ENCODE measurements around the gene HDAC6. TPM values are rescaled to one million over a fixed set of nuclear protein-coding genes. Genes with fewer than 3 reads are reported as not detected.

The HDAC6 gene
- total and polyA plus RNA-seq, 12 donors, result 45.1 to 303 (median 78.1) TPM

DNA sequence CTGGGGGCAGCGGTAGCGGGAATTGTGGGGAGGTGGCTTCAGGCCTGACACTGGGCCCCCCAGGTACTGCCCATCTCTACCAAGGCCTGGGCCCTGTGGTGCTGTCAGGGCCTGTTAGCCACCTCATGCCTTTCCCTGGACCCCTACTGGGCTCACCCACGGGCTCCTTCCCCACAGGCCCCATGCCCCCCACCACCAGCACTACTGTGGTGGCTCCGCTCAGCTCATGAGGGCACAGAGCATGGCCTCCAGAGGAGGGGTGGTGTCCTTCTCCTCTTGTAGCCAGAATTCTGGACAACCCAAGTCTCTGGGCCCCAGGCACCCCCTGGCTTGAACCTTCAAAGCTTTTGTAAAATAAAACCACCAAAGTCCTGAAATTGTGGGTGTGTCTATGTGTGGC lies 7.9 kb upstream of the HDAC6 start:
- no peak for DNase-seq
- no peak overlapping the region for H3K27ac ChIP-seq
- WGBS, 4 donors, result 81 to 100% (median 89%) methylated on average over 2 to 4 of the region's 4 CpGs
- H3K27me3 ChIP-seq, result no peaks in the 10 kb centered on the region
- H3K9me3 ChIP-seq (replicated peaks in 1 of 3), result no peaks in the 10 kb centered on the region
- no peaks in the 10 kb centered on the region for H3K4me1 ChIP-seq (replicated peaks in 1 of 2)
- no peaks in the 10 kb centered on the region for H3K36me3 ChIP-seq (replicated peaks in 1 of 2)
- no peak overlapping the region for H3K4me3 ChIP-seq
- intact Hi-C loops (cut with DNase I), result loop anchor here in 1 of 2 donors (10.0 kb wide), 1 partner anchor 111 kb away; no protein-coding TSS in a partner anchor
- no peak for TF ChIP-seq CTCF (IDR thresholded peaks at IDR 0.05)
- TF ChIP-seq POLR2A (IDR thresholded peaks at IDR 0.05), result no peak

GRCh38 chrX:48794340-48794910 lies 7.4 kb upstream of the HDAC6 start:
- intact Hi-C loops (cut with DNase I), result loop anchor here in 1 of 2 donors (10.0 kb wide), 1 partner anchor 110 kb away; no protein-coding TSS in a partner anchor
- WGBS, 4 donors, result 82 to 92% (median 85%) methylated on average over 8 to 12 of the region's 12 CpGs
- TF ChIP-seq POLR2A (IDR thresholded peaks at IDR 0.05) (no peak), CTCF (IDR thresholded peaks at IDR 0.05) (no peak)

DNA sequence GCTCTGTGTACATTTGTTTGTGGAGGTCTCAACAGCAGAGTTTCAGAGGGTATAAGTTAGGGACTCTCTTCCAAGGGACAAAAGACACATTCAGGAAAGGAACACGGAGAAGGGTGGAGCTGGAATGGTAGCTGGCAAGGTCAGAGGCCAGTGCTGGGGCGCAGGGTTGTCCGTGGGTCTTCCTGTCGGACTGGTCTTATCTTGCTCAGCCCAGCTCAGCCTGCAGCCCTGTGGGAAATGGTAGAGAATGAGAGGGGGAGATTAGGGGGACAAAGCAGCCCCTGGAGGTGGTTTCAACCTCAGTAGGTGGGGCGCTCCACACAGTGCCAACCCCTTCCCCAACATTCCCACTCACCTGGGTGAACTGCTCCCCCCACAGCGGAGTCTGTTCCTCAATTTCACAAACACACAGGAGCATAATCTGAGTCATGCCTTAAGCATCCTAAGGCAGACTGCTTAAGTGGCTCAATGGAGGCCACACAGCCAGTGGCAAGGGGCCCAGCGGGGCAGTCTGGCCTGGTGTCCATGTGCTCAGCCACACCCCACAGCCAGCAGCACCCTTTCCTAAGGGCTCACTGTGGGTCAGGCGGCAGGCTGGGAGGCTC lies 6.9 kb upstream of the HDAC6 start:
- no peak for DNase-seq
- H3K36me3 ChIP-seq (replicated peaks in 1 of 2), result no peaks in the 10 kb centered on the region
- H3K4me1 ChIP-seq (replicated peaks in 1 of 2), result no peaks in the 10 kb centered on the region
- TF ChIP-seq POLR2A (IDR thresholded peaks at IDR 0.05), result no peak
- no peak overlapping the region for H3K4me3 ChIP-seq
- intact Hi-C loops (cut with DNase I), result loop anchor here in 1 of 2 donors (10.0 kb wide), 1 partner anchor 110 kb away; no protein-coding TSS in a partner anchor
- H3K9me3 ChIP-seq (replicated peaks in 1 of 3), result no peaks in the 10 kb centered on the region
- no peaks in the 10 kb centered on the region for H3K27me3 ChIP-seq
- WGBS, 4 donors, result 48 to 74% (median 58%) methylated on average over 3 to 8 of the region's 8 CpGs
- H3K27ac ChIP-seq, result no peak overlapping the region

More at GRCh38 chrX:48794340-48794910, 7.4 kb upstream of the HDAC6 start:
- Histone ChIP-seq H3K4me3 (no peak overlapping the region), H3K27me3 (no peaks in the 10 kb centered on the region), H3K4me1 (replicated peaks in 1 of 2) (no peaks in the 10 kb centered on the region), H3K27ac (no peak overlapping the region), H3K9me3 (replicated peaks in 1 of 3) (no peaks in the 10 kb centered on the region), H3K36me3 (replicated peaks in 1 of 2) (no peaks in the 10 kb centered on the region)
- DNase-seq, result no peak

- intact Hi-C loops (cut with DNase I), result loop anchor here in 1 of 2 donors (10.0 kb wide), 1 partner anchor 106 kb away; no protein-coding TSS in a partner anchor
- no peak for DNase-seq
Observed at GRCh38 chrX:48798318-48798717, 3.5 kb upstream of the HDAC6 start.

More at GRCh38 chrX:48798318-48798717, 3.5 kb upstream of the HDAC6 start:
- Histone ChIP-seq H3K27ac (no peak overlapping the region), H3K4me3 (no peak overlapping the region), H3K4me1 (replicated peaks in 1 of 2) (no peaks in the 10 kb centered on the region), H3K9me3 (replicated peaks in 1 of 3) (no peaks in the 10 kb centered on the region), H3K36me3 (replicated peaks in 1 of 2) (no peaks in the 10 kb centered on the region), H3K27me3 (no peaks in the 10 kb centered on the region)
- TF ChIP-seq CTCF (IDR thresholded peaks at IDR 0.05) (no peak), POLR2A (IDR thresholded peaks at IDR 0.05) (no peak)
- WGBS, 4 donors, result 72 to 79% (median 77%) methylated on average over 2 of the region's 2 CpGs

Data from adrenal gland (tissue), 12 donors.